GM10248 (cell line): ENCODE data around the gene FNBP1.
"Not testable (repeated sequence)": the region's sequence is repeated elsewhere in the genome, so short reads cannot be mapped to it uniquely, and the experiment has no call there.

ENCODE experiments used
- CTCF ChIA-PET: fragments of 300-600 bp; sonication (Branson Sonifier 250); formaldehyde crosslinking; extraction: SDS; loops from one replicate; lab custom pipeline; 2021; ENCODE audit warnings: antibody characterized with exemption; lab: Yijun Ruan, JAX
- POLR2A ChIA-PET: fragments of 350-650 bp; sonication (Branson Sonifier 250); formaldehyde crosslinking; extraction: SDS; loops from one replicate; lab custom pipeline; 2020; ENCODE audit warnings: antibody characterized with exemption; lab: Yijun Ruan, JAX
- DNase-seq: peaks from one replicate; pipeline ENCODE4 v3.0.0; 2012; ENCODE audit errors: extremely low spot score
- CTCF ChIP-seq: IDR thresholded peaks from 2 replicates; pipeline ENCODE4 v1.5.1; 2012; ENCODE audit warnings: mild to moderate bottlenecking, low read depth; ENCODE audit errors: extremely low read depth, missing control alignments, control extremely low read depth

FNBP1 gene

DNA sequence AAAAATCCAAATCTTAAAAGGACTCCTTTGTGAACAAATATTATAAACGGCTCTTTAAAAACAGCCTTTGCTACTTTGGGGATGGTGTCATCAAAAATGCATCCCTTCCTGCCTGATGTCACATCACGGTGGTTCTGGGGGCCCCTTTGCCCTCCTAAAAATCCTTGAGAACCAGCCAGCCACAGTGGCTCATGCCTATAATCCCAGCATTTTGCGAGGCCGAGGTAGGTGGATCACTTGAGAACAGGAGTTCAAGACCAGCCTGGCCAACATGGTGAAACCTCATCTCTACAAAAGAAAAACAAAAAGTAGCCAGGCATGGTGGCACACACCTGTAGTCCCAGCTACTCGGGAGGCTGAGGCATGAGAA, 43.9 kb downstream of the FNBP1 start:
- DNase-seq = no peak
- TF ChIP-seq CTCF = no peak
- CTCF ChIA-PET = interaction anchor here (0.8 to 2.7 kb wide), 5 partner anchors 8 to 43 kb away, joined by 3 to 8 read pairs (median 3); no protein-coding TSS in a partner anchor
- POLR2A ChIA-PET = interaction anchor here (0.6 to 2.2 kb wide), 5 partner anchors 8 to 31 kb away, joined by 3 to 8 read pairs (median 5); no protein-coding TSS in a partner anchor

DNA sequence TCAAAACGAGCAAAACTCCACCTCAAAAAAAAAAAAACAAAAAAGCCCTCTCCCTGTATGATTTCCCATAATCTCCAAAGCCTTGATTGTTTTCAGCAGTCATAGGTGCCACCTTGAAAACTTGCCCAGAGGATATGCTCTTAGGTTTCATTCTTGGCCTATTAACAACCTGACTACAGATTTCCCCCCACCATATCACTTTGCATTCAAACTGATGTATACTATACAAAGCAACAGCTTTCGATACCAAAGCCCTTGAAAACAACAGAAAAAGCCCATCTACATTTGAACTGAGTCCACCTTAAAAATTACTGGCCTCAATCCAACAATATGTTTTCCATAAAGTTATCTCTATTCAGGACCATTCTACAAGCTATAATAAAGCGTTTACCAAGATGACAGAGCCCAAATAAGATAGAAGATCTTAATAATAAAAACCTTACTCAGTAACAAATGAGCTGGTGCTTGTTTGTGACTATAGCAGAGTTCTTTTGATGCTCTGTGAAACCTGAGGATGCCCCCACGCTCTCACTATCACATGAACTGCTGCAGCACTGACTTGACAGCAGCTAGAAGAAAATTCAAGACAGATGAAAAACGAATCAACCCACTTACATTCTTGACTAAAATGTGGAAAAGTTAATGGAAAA, 44.4 kb downstream of the FNBP1 start:
- no peak for DNase-seq
- CTCF ChIA-PET = interaction anchor here (1.0 to 2.7 kb wide), 3 partner anchors 10 to 19 kb away, joined by 3 to 8 read pairs (median 6); no protein-coding TSS in a partner anchor
- TF ChIP-seq CTCF = no peak
- POLR2A ChIA-PET = interaction anchor here (0.7 to 2.2 kb wide), 5 partner anchors 8 to 423 kb away, joined by 3 to 8 read pairs (median 5); no protein-coding TSS in a partner anchor

- DNase-seq, CTCF ChIA-PET: not testable (repeated sequence)
- POLR2A ChIA-PET = interaction anchor here (1.0 to 2.6 kb wide), 3 partner anchors 9 to 32 kb away, joined by 3 to 11 read pairs (median 5); no protein-coding TSS in a partner anchor
Measured at GRCh38 chr9:129997706-129998105, 45.3 kb downstream of the FNBP1 start.

GRCh38 chr9:129996161-129996830, 46.7 kb downstream of the FNBP1 start:
- CTCF ChIA-PET = interaction anchor here (1.0 to 2.8 kb wide), 8 partner anchors 8 to 110 kb away, joined by 3 to 22 read pairs (median 4); no protein-coding TSS in a partner anchor
- POLR2A ChIA-PET = interaction anchor here (0.5 to 2.6 kb wide), 6 partner anchors 11 to 42 kb away, joined by 3 to 11 read pairs (median 6); no protein-coding TSS in a partner anchor
- DNase-seq = no peak
- no peak for TF ChIP-seq CTCF

GRCh38 chr9:129995409-129996160, 47.4 kb downstream of the FNBP1 start:
- no peak for DNase-seq
- CTCF ChIA-PET = interaction anchor here (1.0 to 2.8 kb wide), 8 partner anchors 9 to 111 kb away, joined by 3 to 22 read pairs (median 4); no protein-coding TSS in a partner anchor
- POLR2A ChIA-PET = interaction anchor here (0.6 to 2.6 kb wide), 7 partner anchors 12 to 39 kb away, joined by 3 to 11 read pairs (median 5); no protein-coding TSS in a partner anchor
- no peak for TF ChIP-seq CTCF

GRCh38 chr9:129994882-129995281, 48.1 kb downstream of the FNBP1 start:
- CTCF ChIA-PET = interaction anchor here (0.8 to 2.8 kb wide), 6 partner anchors 8 to 44 kb away, joined by 3 to 22 read pairs (median 3); no protein-coding TSS in a partner anchor
- no peak for TF ChIP-seq CTCF
- DNase-seq = no peak
- POLR2A ChIA-PET = interaction anchor here (0.9 to 1.7 kb wide), 5 partner anchors 10 to 35 kb away, joined by 3 to 9 read pairs (median 4); no protein-coding TSS in a partner anchor

DNA sequence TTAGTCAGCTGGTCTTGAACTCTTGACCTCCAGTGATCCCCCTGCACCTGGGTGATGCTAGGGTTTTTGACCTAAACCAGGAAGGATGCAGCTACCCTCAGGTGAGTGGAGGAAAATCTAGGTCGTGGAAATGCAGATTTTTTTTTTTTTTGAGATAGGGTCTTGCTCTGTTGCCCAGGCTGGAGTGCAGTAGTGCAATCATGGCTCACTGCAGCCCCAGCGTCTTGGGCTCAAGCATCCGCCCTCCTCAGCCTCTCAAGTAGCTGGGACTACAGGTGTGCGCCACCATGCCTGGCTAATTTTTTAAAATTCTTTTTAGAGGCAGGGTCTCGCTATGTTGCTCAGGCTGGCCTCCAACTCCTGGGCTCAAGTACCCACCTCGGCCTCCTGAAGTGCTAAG, 51.9 kb downstream of the FNBP1 start:
- ChIA-PET CTCF (interaction anchor here (1.3 to 2.4 kb wide), 4 partner anchors 10 to 29 kb away, joined by 3 to 11 read pairs (median 4); no protein-coding TSS in a partner anchor), POLR2A (interaction anchor here (1.0 to 1.2 kb wide), 5 partner anchors 8 to 48 kb away, joined by 3 to 6 read pairs (median 3); no protein-coding TSS in a partner anchor)

More for the DNA sequence above, 51.9 kb downstream of the FNBP1 start:
- DNase-seq = not testable (repeated sequence)
